Naive thymus-derived CD4-positive, alpha-beta T cell (primary cell): ENCODE data around the gene TRPM8. TPM values are rescaled to one million over a fixed set of nuclear protein-coding genes. Genes with fewer than 3 reads are reported as not detected.

Source experiments
- ATAC-seq: fragments of 150-1000 bp; cut with Tn5 transposase; 2 replicates; pipeline ENCODE4 v1.10.0; 2021; ENCODE audit warnings: mild to moderate bottlenecking, moderate library complexity
- CTCF ChIA-PET: fragments of 350-600 bp; sonication (Branson Sonifier 250); formaldehyde crosslinking; loops from one replicate; lab custom pipeline; 2021; ENCODE audit warnings: antibody characterized with exemption; lab: Charles Lee
- POLR2A ChIA-PET: fragments of 350-600 bp; sonication (Branson Sonifier 250); formaldehyde crosslinking; loops from one replicate; lab custom pipeline; 2021; ENCODE audit warnings: antibody characterized with exemption, inconsistent platforms; lab: Charles Lee
- DNase-seq, 9 donors: peaks; one replicate each; pipeline versions ENCODE4 v3.0.0 to v3.0.0-alpha.2; 2020 to 2022; ENCODE audit warnings: mixed read lengths in 1 of 9
- H3K27ac ChIP-seq: one replicate; pipeline ENCODE4 v1.7.0; 2013; ENCODE audit warnings: mild to moderate bottlenecking, low read depth, low read length, moderate library complexity
- H3K27me3 ChIP-seq, 2 donors: one replicate each; pipeline ENCODE4 v1.7.0; 2013; ENCODE audit warnings: low read length in 2 of 2, mild to moderate bottlenecking in 2 of 2, moderate library complexity in 2 of 2; ENCODE audit not compliant: control insufficient read depth in 2 of 2, insufficient read depth in 2 of 2
- H3K36me3 ChIP-seq, 3 experiments: 1 replicate in 2 of 3; 2 replicates in 1 of 3; pipeline ENCODE4 v1.7.0; 2013; ENCODE audit warnings: low read length in 3 of 3, mild to moderate bottlenecking in 3 of 3, moderate library complexity in 1 of 3; ENCODE audit not compliant: insufficient read depth in 3 of 3, control insufficient read depth in 2 of 3
- H3K4me1 ChIP-seq, 2 donors: one replicate each; pipeline ENCODE4 v1.7.0; 2013; ENCODE audit warnings: low read length in 2 of 2, mild to moderate bottlenecking in 2 of 2, moderate library complexity in 1 of 2; ENCODE audit not compliant: control insufficient read depth in 2 of 2, insufficient read depth in 2 of 2
- H3K4me3 ChIP-seq: 2 replicates; pipeline ENCODE4 v1.7.0; 2013; ENCODE audit warnings: mild to moderate bottlenecking, low read length
- H3K9me3 ChIP-seq, 3 experiments: 1 replicate in 2 of 3; 2 replicates in 1 of 3; pipeline ENCODE4 v1.7.0; 2013; ENCODE audit warnings: low read length in 3 of 3; ENCODE audit not compliant: control insufficient read depth in 2 of 3
- H3K27ac Mint-ChIP-seq, 9 donors: one replicate each; pipeline ENCODE4 v1.8.0; 2020 to 2022; ENCODE audit warnings: mixed read lengths in 9 of 9, mild to moderate bottlenecking in 8 of 9, moderate library complexity in 5 of 9, inconsistent platforms in 2 of 9
- H3K27me3 Mint-ChIP-seq, 5 donors: one replicate each; pipeline ENCODE4 v1.8.0; 2021 to 2022; ENCODE audit warnings: mixed read lengths in 5 of 5, mild to moderate bottlenecking in 1 of 5
- H3K36me3 Mint-ChIP-seq, 5 donors: one replicate each; pipeline ENCODE4 v1.8.0; 2020 to 2022; ENCODE audit warnings: mixed read lengths in 5 of 5, mild to moderate bottlenecking in 3 of 5, inconsistent platforms in 1 of 5
- H3K4me1 Mint-ChIP-seq, 7 donors: one replicate each; pipeline ENCODE4 v1.8.0; 2020 to 2022; ENCODE audit warnings: mixed read lengths in 7 of 7, mild to moderate bottlenecking in 3 of 7, inconsistent platforms in 1 of 7
- H3K4me3 Mint-ChIP-seq, 10 donors: one replicate each; pipeline ENCODE4 v1.8.0; 2020 to 2022; ENCODE audit warnings: mild to moderate bottlenecking in 10 of 10, mixed read lengths in 10 of 10, moderate library complexity in 6 of 10, inconsistent platforms in 2 of 10
- H3K9me3 Mint-ChIP-seq, 11 donors: one replicate each; pipeline ENCODE4 v1.8.0; 2020 to 2022; ENCODE audit warnings: mixed read lengths in 11 of 11, mild to moderate bottlenecking in 4 of 11, inconsistent platforms in 1 of 11, moderate library complexity in 1 of 11
- intact Hi-C, 2 donors: fragments of 100-400 bp; cut with micrococcal nuclease; formaldehyde crosslinking; loops; one replicate each; pipeline ENCODE4 v1.15.1; 2023
- polyA plus RNA-seq, 2 donors: library from polyadenylated mRNA; unstranded; fragments of 300-500 nt; fragmentation: Illumina TruSeq; gene quantifications; one replicate each; pipeline ENCODE4 v1.2.3, GENCODE V29; 2021
- total RNA-seq, 6 experiments: library from RNA in 5 of 6; stranded (reverse) in 5 of 6; gene quantifications; 1 replicate in 5 of 6; 2 replicates in 1 of 6; pipeline ENCODE4 v1.2.3 and lab custom pipeline; 2021 to 2026

Gene TRPM8
- total and polyA plus RNA-seq, 7 experiments from 2014 or later, result not detected

GRCh38 chr2:234060236-234060635 lies 143.1 kb downstream of the TRPM8 start:
- peaks cover 4 to 45% (median 9%) of the 10 kb centered on the region in 5 donors for H3K27me3 Mint-ChIP-seq
- Histone ChIP-seq H3K4me1 (no peaks in the 10 kb centered on the region), H3K9me3 (no peaks in the 10 kb centered on the region), H3K4me3 (no peak overlapping the region), H3K27me3 (no peaks in the 10 kb centered on the region), H3K27ac (no peak overlapping the region), H3K36me3 (no peaks in the 10 kb centered on the region)
- DNase-seq (no peak), ATAC-seq (no peak)
- CTCF ChIA-PET, result no interaction called here
- intact Hi-C loops, result no loop called here
- no peak overlapping the region for H3K4me3 Mint-ChIP-seq
- POLR2A ChIA-PET, result no interaction called here
- H3K27ac Mint-ChIP-seq, result no peak overlapping the region
- H3K9me3 Mint-ChIP-seq, result peaks cover 0 to 2% (median 0%) of the 10 kb centered on the region in 11 donors
- H3K4me1 Mint-ChIP-seq, result peaks cover 0 to 12% (median 4%) of the 10 kb centered on the region in 7 donors
- peaks cover 0 to 4% (median 0%) of the 10 kb centered on the region in 5 donors for H3K36me3 Mint-ChIP-seq

- ChIA-PET POLR2A (no interaction called here), CTCF (no interaction called here)
- intact Hi-C loops, result no loop called here
- ATAC-seq (peak; percentile 46), DNase-seq (no peak)
- H3K4me3 ChIP-seq, result no peak overlapping the region
- H3K9me3 Mint-ChIP-seq, result peaks cover 0 to 2% (median 0%) of the 10 kb centered on the region in 11 donors
- no peaks in the 10 kb centered on the region for H3K4me1 ChIP-seq
- H3K9me3 ChIP-seq, result no peaks in the 10 kb centered on the region
- no peaks in the 10 kb centered on the region for H3K36me3 ChIP-seq
- no peak overlapping the region for H3K27ac ChIP-seq
- no peak overlapping the region for H3K27ac Mint-ChIP-seq
- H3K36me3 Mint-ChIP-seq, result peaks cover 0 to 4% (median 0%) of the 10 kb centered on the region in 5 donors
- peaks cover 0 to 12% (median 4%) of the 10 kb centered on the region in 7 donors for H3K4me1 Mint-ChIP-seq
- no peak overlapping the region for H3K4me3 Mint-ChIP-seq
- peaks cover 4 to 47% (median 9%) of the 10 kb centered on the region in 5 donors for H3K27me3 Mint-ChIP-seq
- H3K27me3 ChIP-seq, result no peaks in the 10 kb centered on the region
Observed at GRCh38 chr2:234061624-234062257, 144.6 kb downstream of the TRPM8 start.

- peaks cover 0 to 10% (median 4%) of the 10 kb centered on the region in 7 donors for H3K4me1 Mint-ChIP-seq
- Histone ChIP-seq H3K27me3 (no peaks in the 10 kb centered on the region), H3K36me3 (no peaks in the 10 kb centered on the region), H3K4me1 (peaks cover 0 to 7% of the 10 kb centered on the region in 2 donors), H3K27ac (no peak overlapping the region), H3K4me3 (no peak overlapping the region), H3K9me3 (no peaks in the 10 kb centered on the region)
- ChIA-PET POLR2A (interaction anchor here (1.0 kb wide), 1 partner anchor 27 kb away, joined by 3 read pairs; no protein-coding TSS in a partner anchor), CTCF (no interaction called here)
- peaks cover 0 to 16% (median 7%) of the 10 kb centered on the region in 11 donors for H3K9me3 Mint-ChIP-seq
- intact Hi-C loops, result no loop called here
- peaks cover 0 to 34% (median 0%) of the 10 kb centered on the region in 5 donors for H3K27me3 Mint-ChIP-seq
- H3K4me3 Mint-ChIP-seq, result no peak overlapping the region
- H3K27ac Mint-ChIP-seq, result no peak overlapping the region
- ATAC-seq (no peak), DNase-seq (no peak)
- peaks cover 0 to 7% (median 3%) of the 10 kb centered on the region in 5 donors for H3K36me3 Mint-ChIP-seq
Observed at GRCh38 chr2:234066587-234066986, 149.4 kb downstream of the TRPM8 start.

Other genes starting within 250 kb of the TRPM8 start
- gene UGT1A9, start 245.5 kb upstream of the TRPM8 start, total RNA-seq, result not detected
- gene UGT1A9, start 245.5 kb upstream of the TRPM8 start, polyA plus RNA-seq, result not detected
- gene UGT1A7, start 235.5 kb upstream of the TRPM8 start, total RNA-seq, result not detected
- not detected for gene UGT1A7, start 235.5 kb upstream of the TRPM8 start, polyA plus RNA-seq
- not detected for gene UGT1A6, start 224.5 kb upstream of the TRPM8 start, total RNA-seq
- gene UGT1A6, start 224.5 kb upstream of the TRPM8 start, polyA plus RNA-seq, result not detected
- not detected for gene UGT1A5, start 204.5 kb upstream of the TRPM8 start, total RNA-seq
- not detected for gene UGT1A5, start 204.5 kb upstream of the TRPM8 start, polyA plus RNA-seq
- gene UGT1A4, start 198.6 kb upstream of the TRPM8 start, total RNA-seq, result not detected
- not detected for gene UGT1A4, start 198.6 kb upstream of the TRPM8 start, polyA plus RNA-seq
- not detected for gene UGT1A3, start 188.3 kb upstream of the TRPM8 start, total RNA-seq
- not detected for gene UGT1A3, start 188.3 kb upstream of the TRPM8 start, polyA plus RNA-seq
- not detected for gene UGT1A1, start 157.1 kb upstream of the TRPM8 start, total RNA-seq
- not detected for gene UGT1A1, start 157.1 kb upstream of the TRPM8 start, polyA plus RNA-seq
- not detected for gene MROH2A, start 139.0 kb upstream of the TRPM8 start, total RNA-seq
- gene MROH2A, start 139.0 kb upstream of the TRPM8 start, polyA plus RNA-seq, result not detected
- 10 to 100 TPM in 1 of 5 experiments, under 1 TPM in 2, not detected in 2; 0.11 to 67.1 (median 0.27) TPM for gene HJURP, start 62.8 kb upstream of the TRPM8 start, total RNA-seq
- gene HJURP, start 62.8 kb upstream of the TRPM8 start, polyA plus RNA-seq, result under 1 TPM in 1 of 2 donors, not detected in 1; 0.40 TPM
- gene SPP2, start 133.3 kb downstream of the TRPM8 start, total RNA-seq, result not detected
- gene SPP2, start 133.3 kb downstream of the TRPM8 start, polyA plus RNA-seq, result not detected